H9 (cell line): ENCODE data around the gene TRIB2. TPM values are rescaled to one million over a fixed set of nuclear protein-coding genes. Genes with fewer than 3 reads are reported as not detected.

Experiments
- DNase-seq: peaks from one replicate; pipeline ENCODE4 v3.0.0-alpha.2; 2017
- H2AFZ ChIP-seq: one replicate; pipeline ENCODE4 v1.6.1; 2013; ENCODE audit warnings: mild to moderate bottlenecking, low read length, control low read depth, moderate library complexity
- H2AK5ac ChIP-seq: 2 replicates; pipeline ENCODE4 v1.6.1; 2013; ENCODE audit warnings: low read length, control low read depth, mixed read lengths; ENCODE audit not compliant: insufficient read length
- H2BK120ac ChIP-seq: one replicate; pipeline ENCODE4 v1.6.1; 2013; ENCODE audit warnings: low read depth, mild to moderate bottlenecking, low read length, control low read depth, inconsistent platforms; ENCODE audit not compliant: poor library complexity, severe bottlenecking
- H2BK12ac ChIP-seq: 2 replicates; pipeline ENCODE4 v1.6.1; 2013; ENCODE audit warnings: low read length, control low read depth, mixed read lengths, low read depth; ENCODE audit not compliant: insufficient read length
- H2BK15ac ChIP-seq: 2 replicates; pipeline ENCODE4 v1.6.1; 2013; ENCODE audit warnings: low read depth, low read length, control low read depth
- H2BK20ac ChIP-seq: one replicate; pipeline ENCODE4 v1.6.1; 2013; ENCODE audit warnings: low read depth, mild to moderate bottlenecking, low read length, control low read depth, inconsistent platforms; ENCODE audit not compliant: poor library complexity, severe bottlenecking
- H2BK5ac ChIP-seq: 2 replicates; pipeline ENCODE4 v1.6.1; 2013; ENCODE audit warnings: low read length, control low read depth, mixed read lengths; ENCODE audit not compliant: insufficient read length
- H3K14ac ChIP-seq: 2 replicates; pipeline ENCODE4 v1.6.1; 2013; ENCODE audit warnings: low read length, control low read depth; ENCODE audit not compliant: insufficient read depth
- H3K18ac ChIP-seq: 2 replicates; pipeline ENCODE4 v1.6.1; 2013; ENCODE audit warnings: low read depth, mild to moderate bottlenecking, mixed read lengths, low read length, control low read depth; ENCODE audit not compliant: insufficient read length
- H3K23ac ChIP-seq: 2 replicates; pipeline ENCODE4 v1.6.1; 2013; ENCODE audit warnings: low read length, control low read depth, mixed read lengths, low read depth; ENCODE audit not compliant: insufficient read length
- H3K23me2 ChIP-seq: 2 replicates; pipeline ENCODE4 v1.6.1; 2013; ENCODE audit warnings: low read depth, mild to moderate bottlenecking, mixed read lengths, low read length, control low read depth; ENCODE audit not compliant: insufficient read length, poor library complexity, severe bottlenecking
- H3K27ac ChIP-seq: 2 replicates; pipeline ENCODE4 v1.5.1; 2013; ENCODE audit warnings: low read length, control low read depth, mixed read lengths, low read depth; ENCODE audit not compliant: insufficient read length
- H3K27me3 ChIP-seq: 2 replicates; pipeline ENCODE4 v1.6.1; 2013; ENCODE audit warnings: low read length, control low read depth, inconsistent platforms; ENCODE audit not compliant: insufficient read depth
- H3K4ac ChIP-seq: 2 replicates; pipeline ENCODE4 v1.6.1; 2013; ENCODE audit warnings: low read depth, mild to moderate bottlenecking, control low read depth, inconsistent platforms, low read length, moderate library complexity
- H3K4me1 ChIP-seq: 2 replicates; pipeline ENCODE4 v1.6.1; 2013; ENCODE audit warnings: low read length, control low read depth, inconsistent platforms; ENCODE audit not compliant: insufficient read depth
- H3K4me2 ChIP-seq: 2 replicates; pipeline ENCODE4 v1.6.1; 2013; ENCODE audit warnings: low read length, control low read depth, mixed read lengths; ENCODE audit not compliant: insufficient read length, insufficient read depth
- H3K56ac ChIP-seq: 2 replicates; pipeline ENCODE4 v1.6.1; 2013; ENCODE audit warnings: low read depth, mild to moderate bottlenecking, mixed read lengths, low read length, control low read depth; ENCODE audit not compliant: insufficient read length
- H3K79me1 ChIP-seq: 2 replicates; pipeline ENCODE4 v1.6.1; 2013; ENCODE audit warnings: low read depth, mild to moderate bottlenecking, moderate library complexity, low read length, control low read depth, inconsistent platforms; ENCODE audit not compliant: insufficient read depth, poor library complexity, severe bottlenecking
- H3K79me2 ChIP-seq: 2 replicates; pipeline ENCODE4 v1.6.1; 2013; ENCODE audit warnings: low read length, control low read depth, inconsistent platforms; ENCODE audit not compliant: insufficient read depth
- H3K9ac ChIP-seq: 2 replicates; pipeline ENCODE4 v1.6.1; 2013; ENCODE audit warnings: low read length, control low read depth, mixed read lengths; ENCODE audit not compliant: insufficient read length; ENCODE audit errors: extremely low read depth
- H3K9me3 ChIP-seq: one replicate; pipeline ENCODE4 v1.6.1; 2013; ENCODE audit warnings: low read depth, low read length, inconsistent platforms; ENCODE audit not compliant: control insufficient read depth
- H3T11ph ChIP-seq: one replicate; pipeline ENCODE4 v1.6.1; 2013; ENCODE audit warnings: mild to moderate bottlenecking, low read length, control low read depth, inconsistent platforms
- H4K20me1 ChIP-seq: one replicate; pipeline ENCODE4 v1.6.1; 2013; ENCODE audit not compliant: control insufficient read depth, insufficient read length, insufficient read depth
- H4K5ac ChIP-seq: 2 replicates; pipeline ENCODE4 v1.6.1; 2013; ENCODE audit warnings: low read depth, mild to moderate bottlenecking, mixed read lengths, low read length, control low read depth; ENCODE audit not compliant: insufficient read length
- H4K8ac ChIP-seq: replicated peaks from 2 replicates; pipeline ENCODE4 v1.6.1; 2013; ENCODE audit warnings: low read length, control low read depth, mixed read lengths, low read depth; ENCODE audit not compliant: insufficient read length
- H4K91ac ChIP-seq: 2 replicates; pipeline ENCODE4 v1.6.1; 2013; ENCODE audit warnings: low read depth, mild to moderate bottlenecking, moderate library complexity, mixed read lengths, low read length, control low read depth; ENCODE audit not compliant: insufficient read length
- H3K27ac Mint-ChIP-seq, 3 experiments: 2 replicates in 2 of 3; 3 replicates in 1 of 3; pipeline ENCODE4 v1.8.0; 2020 to 2021; ENCODE audit warnings: mixed read lengths in 3 of 3, mild to moderate bottlenecking in 1 of 3, moderate library complexity in 1 of 3
- H3K27me3 Mint-ChIP-seq: 2 replicates; pipeline ENCODE4 v1.8.0; 2021; ENCODE audit warnings: low read depth, mild to moderate bottlenecking, moderate library complexity, mixed read lengths
- H3K36me3 Mint-ChIP-seq, 3 experiments: 2 replicates in 2 of 3; 3 replicates in 1 of 3; pipeline ENCODE4 v1.8.0; 2020 to 2021; ENCODE audit warnings: low read depth in 3 of 3, mixed read lengths in 3 of 3; ENCODE audit not compliant: insufficient read depth in 1 of 3
- H3K4me1 Mint-ChIP-seq, 2 experiments: 2 replicates each; pipeline ENCODE4 v1.8.0; 2020; ENCODE audit warnings: mixed read lengths in 2 of 2
- H3K4me3 Mint-ChIP-seq, 2 experiments: 2 replicates in 1 of 2; 3 replicates in 1 of 2; pipeline ENCODE4 v1.8.0; 2020 to 2021; ENCODE audit warnings: mild to moderate bottlenecking in 2 of 2, mixed read lengths in 2 of 2, moderate library complexity in 1 of 2
- H3K9me3 Mint-ChIP-seq, 2 experiments: 2 replicates in 1 of 2; 3 replicates in 1 of 2; pipeline ENCODE4 v1.8.0; 2020; ENCODE audit warnings: mild to moderate bottlenecking in 2 of 2, mixed read lengths in 2 of 2, moderate library complexity in 1 of 2
- CTCF ChIP-seq: fragments of 200-600 bp; sonication (generic); conservative IDR thresholded peaks from 3 replicates; pipeline ENCODE4 v1.8.0; 2021; ENCODE audit warnings: antibody characterized with exemption, mild to moderate bottlenecking
- WGBS: extraction: QIAGEN DNeasy Blood & Tissue Kit; methylation state at CpG from one replicate; pipeline ENCODE4 v1.1.7; 2013; ENCODE audit warnings: missing lambda C conversion rate, low lambda C conversion rate, mixed read lengths; ENCODE audit not compliant: insufficient read length; ENCODE audit errors: extremely low coverage; 5-methylcytosine and 5-hydroxymethylcytosine counted together
- total RNA-seq: library from RNA; stranded (reverse); gene quantifications from 2 replicates; pipeline ENCODE4 v1.2.1, GENCODE V29; 2021

Gene TRIB2
- total RNA-seq, 1 experiment from 2014 or later: 41.9 TPM

GRCh38 chr2:12727641-12728040 is 10.9 kb downstream of the TRIB2 start:
- no peaks in the 10 kb centered on the region for H3K9me3 ChIP-seq
- H3K79me1 ChIP-seq: peaks cover 14% of the 10 kb centered on the region
- H3K4me2 ChIP-seq: no peak overlapping the region
- H3K4me3 Mint-ChIP-seq: no peak overlapping the region
- H3K27me3 ChIP-seq: no peaks in the 10 kb centered on the region
- no peak for DNase-seq
- peaks cover 38% of the 10 kb centered on the region; the same call in 1 of the 2 replicates for H3K79me2 ChIP-seq
- no peak overlapping the region for H3K23ac ChIP-seq
- H2BK12ac ChIP-seq: no peak overlapping the region
- H3K27ac Mint-ChIP-seq: no peak overlapping the region
- no peaks in the 10 kb centered on the region for H3K4me1 ChIP-seq
- no peak overlapping the region for H2BK120ac ChIP-seq
- no peak overlapping the region for H3K4ac ChIP-seq
- no peak overlapping the region for H3T11ph ChIP-seq
- no peak for TF ChIP-seq CTCF
- no peak overlapping the region for H3K14ac ChIP-seq
- H3K18ac ChIP-seq: no peak overlapping the region
- no peaks in the 10 kb centered on the region for H3K9me3 Mint-ChIP-seq
- no CpG with 5 or more reads among the region's 5 CpGs for WGBS
- H4K20me1 ChIP-seq: no peaks in the 10 kb centered on the region
- H4K5ac ChIP-seq: no peak overlapping the region
- H2AFZ ChIP-seq: no peak overlapping the region
- H4K91ac ChIP-seq: no peak overlapping the region
- H3K56ac ChIP-seq: no peak overlapping the region
- H2BK20ac ChIP-seq: no peak overlapping the region
- H3K4me1 Mint-ChIP-seq: peaks cover 4 to 15% of the 10 kb centered on the region in 2 experiments
- H2AK5ac ChIP-seq: no peak overlapping the region
- H3K23me2 ChIP-seq: no peaks in the 10 kb centered on the region
- no peak overlapping the region for H4K8ac ChIP-seq
- H2BK5ac ChIP-seq: no peak overlapping the region
- H2BK15ac ChIP-seq: no peak overlapping the region
- H3K9ac ChIP-seq: no peak overlapping the region
- H3K27ac ChIP-seq: no peak overlapping the region
- no peaks in the 10 kb centered on the region for H3K27me3 Mint-ChIP-seq
- H3K36me3 Mint-ChIP-seq: peaks cover 70 to 95% (median 76%) of the 10 kb centered on the region in 3 experiments
